Peyer's patch (tissue), 4 donors: ENCODE data around the gene MICA. TPM values are rescaled to one million over a fixed set of nuclear protein-coding genes. Genes with fewer than 3 reads are reported as not detected.
"Not testable (repeated sequence)": the region's sequence is repeated elsewhere in the genome, so short reads cannot be mapped to it uniquely, and the experiment has no call there.

ENCODE experiments used
- DNase-seq, 3 donors: peaks; one replicate each; pipeline ENCODE4 v3.0.0-alpha.2; 2017 to 2019
- H3K27ac ChIP-seq, 4 donors: fragments of 200-600 bp; sonication (generic); one replicate each; pipeline ENCODE4 v1.5.1; 2016 to 2019
- H3K27me3 ChIP-seq, 2 donors: fragments of 200-600 bp; sonication (generic); one replicate each; pipeline ENCODE4 v1.5.1; 2019
- H3K36me3 ChIP-seq, 3 donors: fragments of 200-600 bp; sonication (generic); one replicate each; pipeline ENCODE4 v1.5.1; 2016 to 2019
- H3K4me1 ChIP-seq, 4 donors: fragments of 200-600 bp; sonication (generic); one replicate each; pipeline ENCODE4 v1.5.1; 2016 to 2019
- H3K4me3 ChIP-seq, 4 donors: fragments of 200-600 bp; sonication (generic); 1 replicate in 3 of 4; 2 replicates in 1 of 4; pipeline ENCODE4 v1.5.1; 2016 to 2019; ENCODE audit warnings: mild to moderate bottlenecking in 1 of 4
- H3K9me3 ChIP-seq, 4 donors: fragments of 200-600 bp; sonication (generic); one replicate each; pipeline ENCODE4 v1.5.1; 2016 to 2019; ENCODE audit warnings: mild to moderate bottlenecking in 1 of 4
- POLR2A ChIP-seq, 2 donors: fragments of 450-650 bp; IDR thresholded peaks; one replicate each; pipeline ENCODE4 v1.5.1; 2017; ENCODE audit warnings: antibody characterized with exemption in 2 of 2, mild to moderate bottlenecking in 2 of 2, moderate library complexity in 2 of 2
- total RNA-seq, 4 donors: library from RNA; depleted of rRNA; stranded (reverse); fragments of >200 nt; gene quantifications; one replicate each; pipeline ENCODE4 v1.1.0, GENCODE V29; 2016
- TF ChIP-seq, protein P1 (sequence below), 6 experiments: fragments of 450-650 bp in 4 of 6; fragments of 200-600 bp in 2 of 6; sonication (generic) in 1 of 6; IDR thresholded peaks; one replicate each; pipeline ENCODE4 v1.5.1; 2017 to 2019; ENCODE audit warnings: antibody characterized with exemption in 6 of 6, mild to moderate bottlenecking in 3 of 6, moderate library complexity in 1 of 6

The MICA gene
- total RNA-seq, 4 donors from 2014 or later = 21.0 to 71.0 (median 29.1) TPM

DNA sequence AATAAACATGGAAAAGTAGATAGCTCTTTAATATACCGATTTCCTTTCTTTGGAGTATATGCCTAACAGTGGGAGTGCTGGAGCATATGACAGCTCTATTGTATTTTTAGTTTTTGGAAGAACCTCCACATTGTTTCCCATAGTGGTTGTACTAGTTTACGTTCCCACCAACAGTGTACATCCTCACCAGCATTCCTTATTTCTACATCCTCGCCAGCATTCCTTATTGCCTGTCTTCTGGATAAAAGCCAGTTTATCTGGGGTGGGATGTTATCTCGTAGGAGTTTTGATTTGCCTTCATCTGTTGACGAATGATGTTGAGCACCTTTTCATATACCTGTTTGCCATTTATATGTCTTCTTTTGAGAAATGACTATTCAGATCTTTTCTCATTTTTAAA lies 2.6 kb downstream of the MICA start:
- Histone ChIP-seq H3K4me1 (peaks cover 0 to 51% (median 7%) of the 10 kb centered on the region in 4 donors), H3K4me3 (no peak overlapping the region), H3K36me3 (peaks cover 0 to 5% (median 0%) of the 10 kb centered on the region in 3 donors), H3K9me3 (no peaks in the 10 kb centered on the region), H3K27ac (no peak overlapping the region), H3K27me3 (no peaks in the 10 kb centered on the region)
- DNase-seq = no peak
- no peak for TF ChIP-seq POLR2A (IDR thresholded peaks at IDR 0.05)
- TF ChIP-seq, protein P1, sequence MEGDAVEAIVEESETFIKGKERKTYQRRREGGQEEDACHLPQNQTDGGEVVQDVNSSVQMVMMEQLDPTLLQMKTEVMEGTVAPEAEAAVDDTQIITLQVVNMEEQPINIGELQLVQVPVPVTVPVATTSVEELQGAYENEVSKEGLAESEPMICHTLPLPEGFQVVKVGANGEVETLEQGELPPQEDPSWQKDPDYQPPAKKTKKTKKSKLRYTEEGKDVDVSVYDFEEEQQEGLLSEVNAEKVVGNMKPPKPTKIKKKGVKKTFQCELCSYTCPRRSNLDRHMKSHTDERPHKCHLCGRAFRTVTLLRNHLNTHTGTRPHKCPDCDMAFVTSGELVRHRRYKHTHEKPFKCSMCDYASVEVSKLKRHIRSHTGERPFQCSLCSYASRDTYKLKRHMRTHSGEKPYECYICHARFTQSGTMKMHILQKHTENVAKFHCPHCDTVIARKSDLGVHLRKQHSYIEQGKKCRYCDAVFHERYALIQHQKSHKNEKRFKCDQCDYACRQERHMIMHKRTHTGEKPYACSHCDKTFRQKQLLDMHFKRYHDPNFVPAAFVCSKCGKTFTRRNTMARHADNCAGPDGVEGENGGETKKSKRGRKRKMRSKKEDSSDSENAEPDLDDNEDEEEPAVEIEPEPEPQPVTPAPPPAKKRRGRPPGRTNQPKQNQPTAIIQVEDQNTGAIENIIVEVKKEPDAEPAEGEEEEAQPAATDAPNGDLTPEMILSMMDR (IDR thresholded peaks at IDR 0.05) = no peak

DNA sequence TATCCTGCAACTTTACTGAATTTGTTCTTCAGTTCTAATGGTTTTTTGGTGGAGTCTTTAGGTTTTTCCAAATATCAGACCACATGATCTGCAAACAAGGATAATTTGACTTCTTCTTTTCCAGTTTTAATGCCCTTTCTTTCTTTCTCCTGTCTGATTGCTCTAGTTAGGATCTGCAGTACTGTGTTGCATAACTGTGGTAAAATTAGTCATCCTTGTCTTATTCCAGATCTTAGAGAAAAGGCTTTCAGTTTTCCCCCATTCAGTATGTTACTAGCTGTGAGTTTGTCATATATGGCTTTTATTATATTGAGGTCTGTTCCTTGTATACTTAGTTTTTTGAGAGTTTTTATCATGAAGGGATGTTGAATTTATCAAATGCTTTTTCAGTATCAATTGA lies 4.3 kb downstream of the MICA start:
- Histone ChIP-seq H3K4me3 (no peak overlapping the region), H3K27ac (no peak overlapping the region), H3K4me1 (peaks cover 0 to 36% (median 7%) of the 10 kb centered on the region in 4 donors), H3K9me3 (no peaks in the 10 kb centered on the region), H3K36me3 (peaks cover 0 to 22% (median 0%) of the 10 kb centered on the region in 3 donors), H3K27me3 (no peaks in the 10 kb centered on the region)
- no peak for DNase-seq
- TF ChIP-seq POLR2A (IDR thresholded peaks at IDR 0.05) = no peak
- TF ChIP-seq, protein P1 (IDR thresholded peaks at IDR 0.05) = no peak

DNA sequence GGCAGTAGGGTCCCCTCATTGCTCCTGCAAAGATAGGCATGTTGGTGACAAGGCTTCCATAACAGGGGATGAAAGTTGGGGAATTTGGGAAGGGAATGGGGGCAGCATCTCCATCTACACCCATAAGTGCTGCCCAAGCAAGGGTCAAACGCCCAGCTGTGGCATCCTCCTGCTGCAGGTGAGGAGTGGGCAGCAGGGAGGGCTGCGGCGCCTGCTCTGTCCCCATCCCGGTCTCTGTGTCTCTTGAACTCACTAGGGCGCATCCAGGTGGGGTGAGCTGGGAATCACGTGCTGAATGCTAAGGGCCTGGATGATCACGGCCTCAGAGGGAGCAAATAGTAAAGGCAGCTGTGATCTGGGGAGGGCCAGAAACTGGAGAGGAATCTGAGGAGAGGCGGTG lies 9.1 kb downstream of the MICA start:
- TF ChIP-seq, protein P1 (IDR thresholded peaks at IDR 0.05) = no peak
- no peak for TF ChIP-seq POLR2A (IDR thresholded peaks at IDR 0.05)
- Histone ChIP-seq H3K4me3 (no peak overlapping the region), H3K9me3 (no peaks in the 10 kb centered on the region), H3K27ac (no peak overlapping the region), H3K4me1 (peaks cover 0 to 13% (median 0%) of the 10 kb centered on the region in 4 donors), H3K27me3 (no peaks in the 10 kb centered on the region), H3K36me3 (peaks cover 0 to 62% (median 0%) of the 10 kb centered on the region in 3 donors)
- DNase-seq = no peak

DNA sequence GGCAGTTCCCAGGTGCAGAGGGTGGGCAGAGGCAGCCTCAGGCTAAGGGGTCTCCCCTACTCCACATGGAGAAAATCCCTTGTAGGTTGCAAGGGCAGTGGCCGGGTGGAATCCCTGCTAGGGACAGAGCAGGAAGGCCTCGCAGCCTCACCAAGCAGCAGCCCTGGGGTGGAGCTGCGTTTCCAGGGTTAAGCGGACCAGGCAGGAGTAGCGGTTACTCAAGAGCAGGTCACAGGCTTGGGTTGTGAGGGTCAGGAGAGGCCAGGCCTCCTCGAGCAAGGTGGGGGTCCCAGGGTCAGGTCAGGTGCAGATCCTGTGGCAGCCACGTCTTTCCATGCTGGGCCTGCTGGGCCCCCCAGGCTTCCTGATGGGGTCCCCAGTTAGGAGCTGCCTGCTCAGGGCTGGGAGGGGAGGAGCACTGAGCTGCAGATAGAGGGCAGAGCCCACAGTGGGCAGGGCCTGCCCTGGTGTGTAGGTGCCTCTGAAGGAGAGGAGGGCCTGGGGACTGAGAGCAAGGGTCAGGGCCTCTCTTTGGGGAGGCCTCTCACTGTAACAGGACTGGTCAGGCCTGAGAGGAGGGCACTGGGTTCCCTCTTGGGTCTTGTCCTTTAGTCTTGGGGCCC lies 10.9 kb downstream of the MICA start:
- not testable (repeated sequence) for H3K9me3 ChIP-seq, DNase-seq, H3K4me1 ChIP-seq, H3K27me3 ChIP-seq, H3K27ac ChIP-seq, H3K4me3 ChIP-seq
- H3K36me3 ChIP-seq = peaks cover 0 to 62% (median 0%) of the 10 kb centered on the region in 3 donors

DNA sequence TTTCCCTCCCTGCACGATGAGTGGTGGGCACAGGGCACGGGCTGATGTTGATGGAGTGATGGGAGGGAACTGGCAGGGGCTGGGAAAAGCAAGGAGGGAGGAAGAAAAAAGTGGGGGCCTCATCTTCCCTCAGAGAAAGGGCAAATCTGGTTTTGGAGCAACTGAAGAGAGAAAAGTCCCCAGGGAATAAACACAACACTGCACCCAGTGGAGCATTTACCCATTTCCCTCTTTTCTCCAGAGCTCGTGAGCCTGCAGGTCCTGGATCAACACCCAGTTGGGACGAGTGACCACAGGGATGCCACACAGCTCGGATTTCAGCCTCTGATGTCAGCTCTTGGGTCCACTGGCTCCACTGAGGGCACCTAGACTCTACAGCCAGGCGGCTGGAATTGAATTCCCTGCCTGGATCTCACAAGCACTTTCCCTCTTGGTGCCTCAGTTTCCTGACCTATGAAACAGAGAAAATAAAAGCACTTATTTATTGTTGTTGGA lies 11.4 kb downstream of the MICA start:
- H3K9me3 ChIP-seq = no peaks in the 10 kb centered on the region
- no peak overlapping the region for H3K4me3 ChIP-seq
- H3K4me1 ChIP-seq = no peaks in the 10 kb centered on the region
- peaks cover 0 to 62% (median 0%) of the 10 kb centered on the region in 3 donors for H3K36me3 ChIP-seq
- no peak overlapping the region for H3K27ac ChIP-seq
- no peak for TF ChIP-seq POLR2A (IDR thresholded peaks at IDR 0.05)
- TF ChIP-seq, protein P1 (IDR thresholded peaks at IDR 0.05) = no peak
- no peaks in the 10 kb centered on the region for H3K27me3 ChIP-seq
- DNase-seq = no peak

DNA sequence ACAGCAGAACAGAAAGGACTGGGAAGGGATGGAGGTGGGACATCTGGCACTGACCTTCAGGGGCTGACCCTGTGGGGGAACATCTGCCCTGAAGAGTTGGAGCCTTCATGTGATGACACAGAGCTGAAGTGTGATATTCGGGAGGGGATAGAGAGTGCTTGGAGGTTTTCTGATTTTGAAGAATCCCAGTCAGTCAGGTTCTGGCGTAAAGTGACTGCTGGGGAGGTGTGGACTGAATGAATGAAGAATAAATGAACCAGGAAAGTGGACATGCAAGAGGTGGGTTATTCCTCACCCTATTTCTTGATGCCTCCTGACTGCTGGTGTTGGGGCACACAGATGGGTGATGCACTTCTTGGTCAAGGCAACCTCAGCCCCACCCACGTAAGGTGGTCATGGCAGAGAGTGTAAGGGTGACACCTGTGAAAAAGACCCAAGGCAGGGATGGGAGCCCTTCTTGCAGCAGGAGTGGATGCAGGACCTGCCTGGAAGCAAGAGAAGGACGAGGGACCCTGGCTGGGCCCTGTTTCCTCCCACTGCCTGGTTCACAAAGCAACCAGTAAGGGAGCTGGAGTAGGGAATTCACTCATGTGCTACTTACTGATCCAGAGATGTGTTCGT lies 13.1 kb downstream of the MICA start:
- peaks cover 0 to 52% (median 0%) of the 10 kb centered on the region in 3 donors for H3K36me3 ChIP-seq

More for the DNA sequence above, 13.1 kb downstream of the MICA start:
- Histone ChIP-seq H3K9me3 (no peaks in the 10 kb centered on the region), H3K4me1 (no peaks in the 10 kb centered on the region), H3K4me3 (no peak overlapping the region), H3K27me3 (no peaks in the 10 kb centered on the region), H3K27ac (no peak overlapping the region)
- no peak for DNase-seq
- no peak for TF ChIP-seq POLR2A (IDR thresholded peaks at IDR 0.05)
- TF ChIP-seq, protein P1 (IDR thresholded peaks at IDR 0.05) = no peak
